HG02970 (cell line): ENCODE measurements around the gene BRS3.

Source experiments
- ATAC-seq: cut with Tn5 transposase; IDR thresholded peaks from one replicate; pipeline ENCODE4 v1.9.1; 2021; ENCODE audit warnings: mild to moderate bottlenecking, moderate library complexity, moderate number of reproducible peaks; ENCODE audit not compliant: unreplicated experiment, low FRiP score

Gene BRS3

GRCh38 chrX:136491832-136492231 lies 4.1 kb downstream of the BRS3 start:
- no peak for ATAC-seq

GRCh38 chrX:136493011-136493410 lies 5.3 kb downstream of the BRS3 start:
- no peak for ATAC-seq

- ATAC-seq = no peak
Observed at GRCh38 chrX:136495043-136495442, 7.3 kb downstream of the BRS3 start.

- ATAC-seq = no peak
Observed at GRCh38 chrX:136496186-136496763, 8.5 kb downstream of the BRS3 start.

GRCh38 chrX:136496764-136497555 lies 9.2 kb downstream of the BRS3 start:
- peak; percentile 78 for ATAC-seq

GRCh38 chrX:136497556-136498052 lies 9.9 kb downstream of the BRS3 start, which contains the start of gene HTATSF1:
TSS of gene HTATSF1 (plus strand) at chrX:136497592. CDS start at chrX:136497685, 93 bp downstream.
- peak; percentile 6 for ATAC-seq

GRCh38 chrX:136519069-136519468 lies 31.3 kb downstream of the BRS3 start:
- ATAC-seq = no peak

- no peak for ATAC-seq
Observed at GRCh38 chrX:136523770-136524169, 36.0 kb downstream of the BRS3 start.

- ATAC-seq = no peak
Observed at GRCh38 chrX:136525738-136526606, 38.2 kb downstream of the BRS3 start.

GRCh38 chrX:136528645-136529315 lies 41.0 kb downstream of the BRS3 start:
- no peak for ATAC-seq

GRCh38 chrX:136529795-136530194 lies 42.0 kb downstream of the BRS3 start:
- ATAC-seq = no peak

GRCh38 chrX:136531951-136532350 lies 44.2 kb downstream of the BRS3 start, which contains the start of gene VGLL1:
TSS of gene VGLL1 (plus strand) at chrX:136532215. CDS start at chrX:136536021, 3,806 bp downstream.
- ATAC-seq = no peak

GRCh38 chrX:136534131-136534530 lies 46.4 kb downstream of the BRS3 start:
- ATAC-seq = no peak

- no peak for ATAC-seq
Observed at GRCh38 chrX:136538811-136539210, 51.1 kb downstream of the BRS3 start.

GRCh38 chrX:136540226-136540625 lies 52.5 kb downstream of the BRS3 start:
- no peak for ATAC-seq

- no peak for ATAC-seq
Observed at GRCh38 chrX:136541294-136541693, 53.5 kb downstream of the BRS3 start.

GRCh38 chrX:136542281-136542680 lies 54.5 kb downstream of the BRS3 start:
- no peak for ATAC-seq
